WI38 (cell line): ENCODE results near the gene HEATR5A.

Experiments
- H3K4me3 ChIP-seq: 2 replicates; pipeline ENCODE4 v1.5.1; 2011; ENCODE audit warnings: low read depth, mild to moderate bottlenecking, control low read depth, low read length
- CTCF ChIP-seq: IDR thresholded peaks from 2 replicates; pipeline ENCODE4 v1.5.1; 2012; ENCODE audit warnings: low read depth, mild to moderate bottlenecking, control low read depth, low read length

The HEATR5A gene

GRCh38 chr14:31300296-31300695 is 120.1 kb downstream of the HEATR5A start:
- no peak for TF ChIP-seq CTCF
- H3K4me3 ChIP-seq, result no peak overlapping the region

GRCh38 chr14:31297701-31298344 is 122.5 kb downstream of the HEATR5A start:
- TF ChIP-seq CTCF, result no peak
- no peak overlapping the region for H3K4me3 ChIP-seq

- H3K4me3 ChIP-seq, result no peak overlapping the region
- TF ChIP-seq CTCF, result no peak
Measured at GRCh38 chr14:31297112-31297511, 123.2 kb downstream of the HEATR5A start.

- no peak overlapping the region for H3K4me3 ChIP-seq
- TF ChIP-seq CTCF, result no peak
Measured at GRCh38 chr14:31294746-31295405, 125.5 kb downstream of the HEATR5A start.

GRCh38 chr14:31292937-31293616 is 127.3 kb downstream of the HEATR5A start:
- no peak for TF ChIP-seq CTCF
- no peak overlapping the region for H3K4me3 ChIP-seq

- TF ChIP-seq CTCF, result no peak
Measured at GRCh38 chr14:31291210-31291609, 129.1 kb downstream of the HEATR5A start.

More at GRCh38 chr14:31291210-31291609, 129.1 kb downstream of the HEATR5A start:
- H3K4me3 ChIP-seq, result no peak overlapping the region
